Osteocyte (in vitro differentiated cells): ENCODE measurements around the gene TCF19. TPM values are rescaled to one million over a fixed set of nuclear protein-coding genes. Genes with fewer than 3 reads are reported as not detected.
"Not testable (repeated sequence)": the region's sequence is repeated elsewhere in the genome, so short reads cannot be mapped to it uniquely, and the experiment has no call there.

Experiments used
- DNase-seq: peaks from one replicate; pipeline ENCODE4 v3.0.0; 2021; ENCODE audit warnings: mixed read lengths; ENCODE audit not compliant: unreplicated experiment; ENCODE audit errors: extremely low spot score
- H3K27ac Mint-ChIP-seq: one replicate; pipeline ENCODE4 v1.8.0; 2021; ENCODE audit warnings: mild to moderate bottlenecking, mixed read lengths; ENCODE audit not compliant: unreplicated experiment
- H3K27me3 Mint-ChIP-seq: one replicate; pipeline ENCODE4 v1.8.0; 2021; ENCODE audit warnings: mixed read lengths; ENCODE audit not compliant: unreplicated experiment
- H3K36me3 Mint-ChIP-seq: one replicate; pipeline ENCODE4 v1.8.0; 2021; ENCODE audit warnings: mixed read lengths; ENCODE audit not compliant: unreplicated experiment
- H3K4me1 Mint-ChIP-seq: one replicate; pipeline ENCODE4 v1.8.0; 2021; ENCODE audit warnings: mixed read lengths; ENCODE audit not compliant: unreplicated experiment
- H3K4me3 Mint-ChIP-seq: one replicate; pipeline ENCODE4 v1.8.0; 2021; ENCODE audit warnings: mild to moderate bottlenecking, moderate library complexity, mixed read lengths; ENCODE audit not compliant: unreplicated experiment
- H3K9me3 Mint-ChIP-seq: one replicate; pipeline ENCODE4 v1.8.0; 2021; ENCODE audit warnings: mixed read lengths; ENCODE audit not compliant: unreplicated experiment
- CTCF ChIP-seq: fragments of 200-600 bp; sonication (generic); IDR thresholded peaks from 2 replicates; pipeline ENCODE4 v1.5.0; 2021; ENCODE audit warnings: antibody characterized with exemption, mild to moderate bottlenecking, moderate library complexity
- total RNA-seq: library from RNA; stranded (reverse); gene quantifications from 2 replicates; pipeline ENCODE4 v1.2.1, GENCODE V29; 2021

The TCF19 gene
- total RNA-seq, 1 donor from 2014 or later = 8.8 TPM

DNA sequence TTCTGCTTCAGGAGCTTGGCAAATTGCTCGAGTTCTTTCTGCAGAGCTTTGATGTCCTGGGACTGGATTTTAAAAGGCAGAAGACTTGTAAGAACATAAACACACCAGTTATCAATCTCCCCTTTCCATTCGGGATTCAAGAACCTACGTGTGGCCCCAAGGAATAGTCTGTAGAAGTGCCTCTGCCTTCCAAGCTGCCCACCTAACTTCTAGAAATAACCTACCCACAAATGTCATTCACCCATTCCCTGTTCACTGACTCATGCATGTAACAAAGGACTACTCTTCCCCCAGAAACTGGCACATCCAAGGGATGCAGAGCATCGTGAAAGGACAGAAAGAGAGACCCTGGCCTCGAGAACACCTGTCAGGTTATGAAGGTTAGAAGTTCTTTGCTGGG lies 7.6 kb downstream of the TCF19 start:
- no peaks in the 10 kb centered on the region for H3K27me3 Mint-ChIP-seq

DNA sequence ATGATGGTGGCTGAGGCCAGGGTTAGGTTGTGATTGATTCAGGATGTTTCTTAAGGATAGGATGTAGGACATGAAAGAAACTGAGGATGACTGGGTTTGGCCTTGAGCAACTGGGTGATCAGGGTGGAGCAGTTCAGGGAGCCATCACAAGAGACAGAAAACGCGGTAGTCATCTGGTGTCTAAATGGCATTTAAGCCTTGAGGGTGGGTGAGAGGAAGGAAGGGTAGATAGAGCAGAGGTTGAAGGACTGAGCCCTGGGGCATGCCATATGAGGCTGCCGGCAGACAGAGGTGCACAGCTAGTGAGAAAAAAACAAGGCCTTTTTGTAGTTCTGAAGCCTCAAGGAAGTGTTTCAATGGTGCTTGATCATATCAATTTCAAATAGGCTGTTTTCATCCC lies 10.2 kb downstream of the TCF19 start:
- H3K4me1 Mint-ChIP-seq = no peaks in the 10 kb centered on the region
- H3K4me3 Mint-ChIP-seq = no peak overlapping the region
- no peak for TF ChIP-seq CTCF
- peaks cover 2% of the 10 kb centered on the region for H3K36me3 Mint-ChIP-seq
- H3K27me3 Mint-ChIP-seq = no peaks in the 10 kb centered on the region
- no peak for DNase-seq
- no peaks in the 10 kb centered on the region for H3K9me3 Mint-ChIP-seq
- no peak overlapping the region for H3K27ac Mint-ChIP-seq

More for the DNA sequence above, 7.6 kb downstream of the TCF19 start:
- no peak for TF ChIP-seq CTCF
- Mint-ChIP-seq H3K4me1 (no peaks in the 10 kb centered on the region), H3K9me3 (no peaks in the 10 kb centered on the region), H3K27ac (no peak overlapping the region), H3K36me3 (peaks cover 2% of the 10 kb centered on the region), H3K4me3 (no peak overlapping the region)
- no peak for DNase-seq

DNA sequence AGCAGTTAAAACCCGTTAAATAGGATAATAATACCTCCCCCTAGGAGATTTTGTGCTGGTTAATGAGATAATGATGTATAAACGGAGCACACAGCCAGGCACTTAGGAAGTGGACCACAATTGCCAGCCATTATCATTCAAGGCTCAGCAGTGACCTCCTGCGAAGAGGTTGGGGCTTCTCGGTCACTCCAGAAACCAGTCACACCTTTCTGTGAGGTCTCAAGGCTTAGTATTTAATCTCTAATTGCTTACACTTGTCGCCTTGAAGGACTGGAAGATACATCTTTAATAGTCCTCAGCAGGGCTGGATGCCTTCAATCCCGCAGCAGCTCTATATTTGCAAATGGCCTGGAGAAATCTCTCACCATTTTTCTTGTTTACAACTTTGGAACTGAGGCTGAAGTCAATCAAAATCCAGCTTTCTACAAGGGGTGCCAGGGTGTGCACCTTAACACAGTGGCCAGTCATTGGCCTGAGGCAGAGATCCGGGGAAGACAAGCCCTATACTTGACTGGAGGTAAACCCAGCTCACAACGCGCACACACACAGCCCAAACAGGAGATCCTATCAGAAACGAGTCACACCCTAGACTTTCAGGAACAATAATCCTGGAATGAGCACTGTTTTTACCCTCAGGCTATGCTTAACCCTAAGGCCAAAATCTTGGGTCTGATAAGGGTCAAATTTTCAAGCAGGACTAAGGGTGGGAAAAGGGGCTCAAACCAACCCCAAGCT lies 10.9 kb downstream of the TCF19 start:
- H3K4me3 Mint-ChIP-seq = no peak overlapping the region
- no peaks in the 10 kb centered on the region for H3K27me3 Mint-ChIP-seq
- H3K36me3 Mint-ChIP-seq = peaks cover 2% of the 10 kb centered on the region
- H3K27ac Mint-ChIP-seq = no peak overlapping the region
- H3K9me3 Mint-ChIP-seq = no peaks in the 10 kb centered on the region
- TF ChIP-seq CTCF = no peak
- no peaks in the 10 kb centered on the region for H3K4me1 Mint-ChIP-seq
- no peak for DNase-seq

GRCh38 chr6:31169858-31170599 lies 11.6 kb downstream of the TCF19 start:
- not testable (repeated sequence) for H3K27me3 Mint-ChIP-seq, H3K4me1 Mint-ChIP-seq, H3K27ac Mint-ChIP-seq, H3K9me3 Mint-ChIP-seq, H3K36me3 Mint-ChIP-seq, H3K4me3 Mint-ChIP-seq, DNase-seq

- H3K36me3 Mint-ChIP-seq = peaks cover 2% of the 10 kb centered on the region
- TF ChIP-seq CTCF = no peak
- no peaks in the 10 kb centered on the region for H3K9me3 Mint-ChIP-seq
- H3K27me3 Mint-ChIP-seq = no peaks in the 10 kb centered on the region
- no peak within 1 kb of the TSS for H3K27ac Mint-ChIP-seq
- no peak within 1 kb of the TSS for H3K4me3 Mint-ChIP-seq
- no peak for DNase-seq
- no peaks in the 10 kb centered on the region for H3K4me1 Mint-ChIP-seq
Observed at GRCh38 chr6:31170600-31170881, 12.2 kb downstream of the TCF19 start, which contains the start of gene POU5F1. Gene POU5F1 (minus strand): TSS chr6:31170682. CDS start chr6:31170620, 62 bp downstream.
